Keratinocyte (primary cell): ENCODE measurements around the gene AAMDC. TPM values are rescaled to one million over a fixed set of nuclear protein-coding genes. Genes with fewer than 3 reads are reported as not detected.

Experiments
- DNase-seq: peaks from one replicate; pipeline ENCODE4 v3.0.0-alpha.2; 2011; ENCODE audit warnings: low read depth, missing footprints, low spot score
- FAIRE-seq: peaks from 2 replicates; lab custom pipeline; 2011; peaks lifted over from hg19 to GRCh38; lab: Jason Lieb, UNC
- H2AFZ ChIP-seq: 2 replicates; pipeline ENCODE4 v1.6.0; 2012; ENCODE audit warnings: low read length, control low read depth, inconsistent platforms; ENCODE audit not compliant: control insufficient read depth
- H3K27ac ChIP-seq: 2 replicates; pipeline ENCODE4 v1.5.1; 2011; ENCODE audit warnings: low read length; ENCODE audit not compliant: control insufficient read depth, insufficient read depth
- H3K27me3 ChIP-seq: 3 replicates; pipeline ENCODE4 v1.6.0; 2011; ENCODE audit warnings: low read length; ENCODE audit not compliant: control insufficient read depth, insufficient read depth; ENCODE audit errors: extremely low read depth
- H3K36me3 ChIP-seq, 2 experiments: 2 replicates in 1 of 2; 3 replicates in 1 of 2; pipeline ENCODE4 v1.5.1; 2011; ENCODE audit warnings: low read length in 2 of 2, mild to moderate bottlenecking in 1 of 2; ENCODE audit not compliant: control insufficient read depth in 2 of 2, insufficient read depth in 2 of 2; ENCODE audit errors: extremely low read depth in 1 of 2
- H3K4me1 ChIP-seq: 3 replicates; pipeline ENCODE4 v1.5.1; 2011; ENCODE audit warnings: low read length; ENCODE audit not compliant: control insufficient read depth, insufficient read depth; ENCODE audit errors: extremely low read depth
- H3K4me2 ChIP-seq: 3 replicates; pipeline ENCODE4 v1.6.0; 2011; ENCODE audit warnings: low read depth, low read length; ENCODE audit not compliant: control insufficient read depth, insufficient read depth; ENCODE audit errors: extremely low read depth
- H3K4me3 ChIP-seq, 3 experiments: fragments of 200-600 bp in 1 of 3; sonication (generic) in 1 of 3; 2 replicates in 2 of 3; 3 replicates in 1 of 3; pipeline ENCODE4 v1.5.1; 2011 to 2016; ENCODE audit warnings: low read length in 3 of 3, mild to moderate bottlenecking in 3 of 3, control low read depth in 2 of 3, inconsistent platforms in 1 of 3, low read depth in 1 of 3, mixed read lengths in 1 of 3, mixed run types in 1 of 3, moderate library complexity in 1 of 3; ENCODE audit not compliant: control insufficient read depth in 2 of 3, insufficient read depth in 2 of 3; ENCODE audit errors: extremely low read depth in 1 of 3
- H3K79me2 ChIP-seq: 2 replicates; pipeline ENCODE4 v1.6.0; 2012; ENCODE audit warnings: low read length; ENCODE audit not compliant: control insufficient read depth, insufficient read depth
- H3K9ac ChIP-seq: 3 replicates; pipeline ENCODE4 v1.6.0; 2011; ENCODE audit warnings: low read length; ENCODE audit not compliant: control insufficient read depth, insufficient read depth; ENCODE audit errors: extremely low read depth
- H3K9me1 ChIP-seq: 3 replicates; pipeline ENCODE4 v1.6.0; 2011; ENCODE audit warnings: low read length; ENCODE audit not compliant: control insufficient read depth, insufficient read depth; ENCODE audit errors: extremely low read depth
- H3K9me3 ChIP-seq: 2 replicates; pipeline ENCODE4 v1.5.1; 2012; ENCODE audit warnings: low read depth, low read length; ENCODE audit not compliant: control insufficient read depth
- H4K20me1 ChIP-seq: 3 replicates; pipeline ENCODE4 v1.6.0; 2011; ENCODE audit warnings: low read length; ENCODE audit not compliant: control insufficient read depth, insufficient read depth; ENCODE audit errors: extremely low read depth
- CTCF ChIP-seq, 3 experiments: IDR thresholded peaks in 1 of 3; conservative IDR thresholded peaks in 1 of 3; optimal IDR thresholded peaks in 1 of 3; 2 replicates in 2 of 3; 3 replicates in 1 of 3; pipeline versions ENCODE3 to v1.5.1; 2011; ENCODE audit warnings: low read length in 3 of 3, mild to moderate bottlenecking in 3 of 3, moderate library complexity in 2 of 3, control low read depth in 1 of 3, inconsistent platforms in 1 of 3; ENCODE audit not compliant: insufficient read depth in 2 of 3; ENCODE audit errors: extremely low read depth in 1 of 3
- EZH2 ChIP-seq: IDR thresholded peaks from one replicate; pipeline ENCODE4 v1.6.1; 2012; ENCODE audit warnings: inconsistent platforms, mild to moderate bottlenecking, low read length, moderate library complexity
- dilution Hi-C: fragments of 300-500 bp; cut with MboI; formaldehyde crosslinking; loops from one replicate; pipeline ENCODE4 v1.7.0; 2020; ENCODE audit warnings: low sequenced_read_pairs; ENCODE audit not compliant: extremely low pct_ligation_motif_present
- polyA minus RNA-seq, 3 experiments: library from RNA; depleted of rRNA, polyadenylated mRNA; stranded (reverse); fragments of >200 nt; gene quantifications; 1 replicate in 1 of 3; 2 replicates in 1 of 3; 3 replicates in 1 of 3; pipeline ENCODE4 v1.2.3, GENCODE V29; 2011
- polyA plus RNA-seq, 5 experiments: library from polyadenylated mRNA; depleted of rRNA in 3 of 5; stranded (reverse) in 3 of 5; stranded (forward) in 1 of 5; unstranded in 1 of 5; fragments of >200 nt; gene quantifications; 1 replicate in 1 of 5; 2 replicates in 3 of 5; 3 replicates in 1 of 5; pipeline versions ENCODE4 v1.2.1 to v1.2.3, GENCODE V29; 2011 to 2012; ENCODE audit warnings: missing spikeins in 2 of 5, low read depth in 1 of 5, low replicate concordance in 1 of 5

The AAMDC gene
- 15.8 to 22.4 TPM (median 22.0 TPM) in 3 replicates for polyA plus RNA-seq
- 7.9 TPM for polyA plus RNA-seq (2011; ENCODE audit: low read depth)
- 21.7 and 24.8 TPM in 2 replicates for polyA plus RNA-seq (2011; cell fraction: cytosol; rRNA removed)
- 9.4 and 11.9 TPM in 2 replicates for polyA plus RNA-seq (2011; cell fraction: nucleus; rRNA removed)
- polyA plus RNA-seq (2012; ENCODE audit: low replicate concordance): 11.1 and 42.1 TPM in 2 replicates
- 2.4 to 9.8 TPM (median 4.7 TPM) in 3 replicates for polyA minus RNA-seq
- polyA minus RNA-seq (2011; cell fraction: cytosol; rRNA and poly(A)+ RNA removed): 4.4 TPM
- 5.3 and 5.4 TPM in 2 replicates for polyA minus RNA-seq (2011; cell fraction: nucleus; rRNA and poly(A)+ RNA removed)

DNA sequence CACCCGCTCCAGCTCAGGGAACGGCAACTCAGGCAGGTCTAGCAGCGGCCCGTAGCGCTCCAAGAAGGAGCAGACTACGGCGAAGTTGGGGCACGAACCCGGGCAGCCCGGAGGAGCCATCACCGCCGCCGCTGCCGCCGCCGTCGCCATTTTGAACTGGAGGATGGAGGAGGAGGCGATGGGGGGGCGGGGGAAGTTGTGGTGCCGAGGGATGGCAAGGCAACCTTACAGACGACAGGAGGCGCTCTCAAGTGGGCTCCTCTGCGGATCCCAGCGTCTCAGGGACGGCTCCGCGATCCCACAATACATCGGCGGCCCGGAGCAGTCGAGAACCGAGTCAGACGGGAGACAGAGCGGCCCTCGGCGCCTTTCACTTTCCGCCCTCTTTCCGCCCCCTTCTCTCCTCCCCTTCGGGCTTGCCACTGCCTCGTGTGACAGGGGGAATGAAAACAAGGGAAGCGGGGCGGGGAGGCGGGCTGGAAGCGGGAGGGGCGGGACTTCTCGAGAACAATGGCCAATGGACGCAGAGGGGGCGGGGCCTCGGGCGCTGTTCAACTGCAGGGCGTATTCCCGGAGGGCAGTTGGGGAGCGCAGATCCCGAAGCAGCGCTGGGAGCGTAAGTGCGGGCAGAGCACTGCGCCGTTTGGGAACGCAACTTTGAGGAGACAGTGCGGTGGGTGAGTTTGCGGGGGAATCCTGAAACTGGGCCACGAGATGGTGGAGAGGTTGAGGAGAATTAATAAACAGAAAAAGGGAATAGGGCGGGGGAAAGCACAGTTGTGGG is at the start of gene AAMDC, which contains the start of gene RSF1:
Gene AAMDC (plus strand): TSS at position 580 of the 784 bp plus-strand sequence. CDS start 21,353 bp downstream, outside the sequence.
Gene RSF1 (minus strand): TSS at position 158 of the 784 bp plus-strand sequence. CDS start 8 bp downstream, at position 150.
- DNase-seq: peak; percentile 76
- TF ChIP-seq EZH2: no peak
- TF ChIP-seq CTCF (optimal IDR thresholded peaks at IDR 0.05 in 1 of 3, IDR thresholded peaks at IDR 0.05 in 1 of 3, conservative IDR thresholded peaks at IDR 0.05 in 1 of 3; ENCODE audit: extremely low read depth in 1 of 3, insufficient read depth in 2 of 3, low read length in 3 of 3): peak; percentile 57 to 90 (median 84)
- Histone ChIP-seq H3K36me3 (no peaks in the 10 kb centered on the region), H3K9me3 (no peaks in the 10 kb centered on the region), H3K27me3 (no peaks in the 10 kb centered on the region), H3K4me2 (peak within 1 kb of the TSS; percentile 98), H3K79me2 (peaks cover 43% of the 10 kb centered on the region), H3K4me1 (peaks cover 11% of the 10 kb centered on the region), H3K9ac (peak within 1 kb of the TSS; percentile 88), H3K9me1 (no peaks in the 10 kb centered on the region), H2AFZ (peak within 1 kb of the TSS; percentile 99), H3K4me3 (peak within 1 kb of the TSS; percentile 89 to 100 (median 97)), H4K20me1 (peaks cover 3% of the 10 kb centered on the region), H3K27ac (peak within 1 kb of the TSS; percentile 78)
- no peak for FAIRE-seq
- dilution Hi-C loops: no loop called here

- Histone ChIP-seq H3K27ac (no peak overlapping the region), H2AFZ (no peak overlapping the region), H3K9me3 (no peaks in the 10 kb centered on the region), H3K36me3 (no peaks in the 10 kb centered on the region), H3K79me2 (peaks cover 48% of the 10 kb centered on the region), H3K9ac (no peak overlapping the region), H4K20me1 (peaks cover 3% of the 10 kb centered on the region), H3K4me1 (no peaks in the 10 kb centered on the region), H3K27me3 (no peaks in the 10 kb centered on the region), H3K4me3 (no peak overlapping the region), H3K4me2 (no peak overlapping the region), H3K9me1 (no peaks in the 10 kb centered on the region)
- no peak for DNase-seq
- no peak for FAIRE-seq
- TF ChIP-seq EZH2 (no peak), CTCF (optimal IDR thresholded peaks at IDR 0.05 in 1 of 3, IDR thresholded peaks at IDR 0.05 in 1 of 3, conservative IDR thresholded peaks at IDR 0.05 in 1 of 3; ENCODE audit: extremely low read depth in 1 of 3, insufficient read depth in 2 of 3, low read length in 3 of 3) (no peak)
- dilution Hi-C loops: no loop called here
Measured at GRCh38 chr11:77775936-77776335, 45.0 kb upstream of the AAMDC start.
